RWPE1 (cell line): Measurements from ENCODE around the gene PCGF2.

ENCODE experiments used
- CTCF ChIA-PET: fragments of 350-600 bp; sonication (Branson Sonifier 250); formaldehyde crosslinking; extraction: SDS; loops from one replicate; lab custom pipeline; 2021; lab: Yijun Ruan, JAX
- POLR2A ChIA-PET: fragments of 400-600 bp; formaldehyde crosslinking; extraction: SDS; loops from one replicate; lab custom pipeline; 2020; ENCODE audit warnings: antibody characterized with exemption; ENCODE audit not compliant: low non-redundant PET; lab: Yijun Ruan, JAX
- DNase-seq: peaks from one replicate; pipeline ENCODE4 v3.0.0; 2012; ENCODE audit warnings: low spot score
- H3K27ac ChIP-seq: fragments of 450-650 bp; 2 replicates; pipeline ENCODE4 v1.5.1; 2017
- TF ChIP-seq, protein P1 (sequence below): fragments of 450-650 bp; conservative IDR thresholded peaks from 2 replicates; pipeline ENCODE4 v1.5.1; 2017; ENCODE audit warnings: low read depth, mild to moderate bottlenecking

The PCGF2 gene

DNA sequence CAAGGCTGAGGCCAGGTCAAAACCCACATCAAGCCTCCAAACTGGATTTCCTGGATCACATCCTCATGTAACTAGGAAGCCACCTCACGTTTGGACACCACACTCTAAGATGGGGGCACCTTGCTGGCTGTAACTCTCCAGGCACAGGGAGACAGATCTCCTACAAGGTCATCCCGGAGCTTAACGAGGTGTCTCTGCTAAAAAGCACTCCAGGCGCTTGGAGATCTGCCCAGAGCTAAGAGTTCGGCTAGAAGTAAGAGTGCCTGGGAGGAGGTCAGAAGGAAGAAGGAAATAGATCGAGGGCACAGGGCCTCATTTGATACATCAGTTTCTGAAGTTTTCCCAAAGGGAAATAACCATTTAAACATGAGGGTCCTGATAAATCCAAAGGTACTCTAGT is 20.3 kb upstream of the PCGF2 start:
- POLR2A ChIA-PET = no interaction called here

DNA sequence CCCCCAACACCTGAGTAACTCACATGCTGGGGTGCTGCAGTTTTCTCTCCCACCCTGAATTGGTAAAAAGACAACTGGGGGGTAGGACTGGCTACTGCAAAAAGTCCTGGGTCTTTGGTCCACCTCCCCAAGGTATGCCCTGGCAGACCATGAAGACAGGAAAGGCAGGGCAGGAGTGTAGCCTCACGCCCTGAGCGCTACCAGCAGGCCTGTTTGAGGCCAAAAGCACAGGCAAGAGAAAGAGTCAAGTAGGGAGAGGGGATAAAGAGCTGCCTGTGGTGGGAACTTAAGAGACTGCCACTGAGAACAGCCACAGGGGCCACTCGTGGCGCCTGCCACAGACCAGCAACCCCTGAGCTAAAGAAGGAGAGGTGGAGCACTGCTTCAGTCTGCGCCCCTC is 18.2 kb upstream of the PCGF2 start:
- ChIA-PET CTCF (interaction anchor here (0.6 kb wide), 1 partner anchor 16 kb away, joined by 3 read pairs; no protein-coding TSS in a partner anchor), POLR2A (no interaction called here)
- TF ChIP-seq, protein P1, sequence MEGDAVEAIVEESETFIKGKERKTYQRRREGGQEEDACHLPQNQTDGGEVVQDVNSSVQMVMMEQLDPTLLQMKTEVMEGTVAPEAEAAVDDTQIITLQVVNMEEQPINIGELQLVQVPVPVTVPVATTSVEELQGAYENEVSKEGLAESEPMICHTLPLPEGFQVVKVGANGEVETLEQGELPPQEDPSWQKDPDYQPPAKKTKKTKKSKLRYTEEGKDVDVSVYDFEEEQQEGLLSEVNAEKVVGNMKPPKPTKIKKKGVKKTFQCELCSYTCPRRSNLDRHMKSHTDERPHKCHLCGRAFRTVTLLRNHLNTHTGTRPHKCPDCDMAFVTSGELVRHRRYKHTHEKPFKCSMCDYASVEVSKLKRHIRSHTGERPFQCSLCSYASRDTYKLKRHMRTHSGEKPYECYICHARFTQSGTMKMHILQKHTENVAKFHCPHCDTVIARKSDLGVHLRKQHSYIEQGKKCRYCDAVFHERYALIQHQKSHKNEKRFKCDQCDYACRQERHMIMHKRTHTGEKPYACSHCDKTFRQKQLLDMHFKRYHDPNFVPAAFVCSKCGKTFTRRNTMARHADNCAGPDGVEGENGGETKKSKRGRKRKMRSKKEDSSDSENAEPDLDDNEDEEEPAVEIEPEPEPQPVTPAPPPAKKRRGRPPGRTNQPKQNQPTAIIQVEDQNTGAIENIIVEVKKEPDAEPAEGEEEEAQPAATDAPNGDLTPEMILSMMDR = no peak
- DNase-seq = no peak
- peak overlapping the region; percentile 28 for H3K27ac ChIP-seq

More for the DNA sequence above, 20.3 kb upstream of the PCGF2 start:
- no peak for DNase-seq
- CTCF ChIA-PET = no interaction called here
- TF ChIP-seq, protein P1 = no peak
- H3K27ac ChIP-seq = peak overlapping the region; percentile 38

DNA sequence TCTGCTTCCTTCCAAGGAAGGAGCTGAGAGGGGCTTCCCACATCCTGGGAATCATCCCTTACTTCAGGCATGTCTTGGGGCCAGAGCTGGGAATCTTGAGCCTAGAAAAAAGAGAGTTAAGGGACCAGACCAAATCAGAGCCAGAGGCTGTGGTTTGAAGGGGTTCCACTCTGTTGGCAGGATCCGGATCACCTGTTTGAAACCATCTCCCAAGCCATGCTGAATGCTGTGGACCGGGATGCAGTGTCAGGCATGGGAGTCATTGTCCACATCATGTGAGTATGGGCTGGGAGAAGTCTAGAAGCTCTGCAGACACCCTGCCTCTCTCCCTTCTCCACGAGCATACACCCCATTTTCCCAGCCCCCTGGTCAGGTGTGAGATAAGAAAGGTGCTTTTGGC is 14.1 kb upstream of the PCGF2 start:
- DNase-seq = no peak
- TF ChIP-seq, protein P1 = no peak
- POLR2A ChIA-PET = interaction anchor here (0.6 kb wide), 1 partner anchor 107 kb away, joined by 5 read pairs; no protein-coding TSS in a partner anchor
- CTCF ChIA-PET = no interaction called here
- peak overlapping the region; percentile 40 for H3K27ac ChIP-seq

DNA sequence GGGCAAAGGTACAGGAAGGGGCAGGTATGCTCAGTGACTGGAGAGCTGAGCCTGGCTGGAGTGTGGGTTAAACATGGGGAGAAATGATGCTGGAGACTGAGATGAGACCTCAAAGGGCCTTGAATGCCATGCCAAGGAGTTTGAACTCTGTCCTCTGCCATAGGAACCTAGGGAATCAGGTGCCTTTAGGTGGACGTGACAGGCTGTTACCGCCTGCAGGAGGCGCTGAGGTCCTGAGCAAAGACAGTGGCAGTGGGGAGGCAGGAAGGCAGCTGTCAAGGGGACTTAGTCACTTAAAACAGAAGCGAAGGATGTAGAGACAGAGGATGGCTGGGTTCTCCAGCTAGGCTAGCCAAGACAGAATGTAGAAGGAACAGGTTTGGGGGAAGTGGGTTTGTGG is 13.5 kb upstream of the PCGF2 start:
- ChIA-PET POLR2A (interaction anchor here (0.6 kb wide), 1 partner anchor 107 kb away, joined by 5 read pairs; no protein-coding TSS in a partner anchor), CTCF (interaction anchor here (0.6 kb wide), 1 partner anchor 76 kb away, joined by 3 read pairs; no protein-coding TSS in a partner anchor)
- DNase-seq = no peak
- TF ChIP-seq, protein P1 = no peak
- H3K27ac ChIP-seq = no peak overlapping the region

DNA sequence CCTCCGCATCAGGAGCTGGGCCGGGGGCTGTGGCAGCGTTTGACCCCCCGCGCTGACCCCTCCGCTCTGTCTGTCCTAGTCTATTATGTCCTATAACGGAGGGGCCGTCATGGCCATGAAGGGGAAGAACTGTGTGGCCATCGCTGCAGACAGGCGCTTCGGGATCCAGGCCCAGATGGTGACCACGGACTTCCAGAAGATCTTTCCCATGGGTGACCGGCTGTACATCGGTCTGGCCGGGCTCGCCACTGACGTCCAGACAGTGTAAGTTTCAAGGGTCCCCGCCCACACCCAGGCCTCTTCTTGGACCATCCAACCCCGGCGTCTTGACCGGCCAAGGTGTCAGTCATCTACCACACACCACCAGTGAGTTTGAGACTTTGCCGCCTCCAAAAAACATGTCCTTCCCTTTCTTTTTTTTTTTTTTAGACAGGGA is 5.0 kb upstream of the PCGF2 start:
- no peak for DNase-seq
- TF ChIP-seq, protein P1 = no peak
- ChIA-PET POLR2A (interaction anchor here (1.1 kb wide), 1 partner anchor 90 kb away, joined by 3 read pairs; no protein-coding TSS in a partner anchor), CTCF (no interaction called here)
- H3K27ac ChIP-seq = peak overlapping the region; percentile 89

DNA sequence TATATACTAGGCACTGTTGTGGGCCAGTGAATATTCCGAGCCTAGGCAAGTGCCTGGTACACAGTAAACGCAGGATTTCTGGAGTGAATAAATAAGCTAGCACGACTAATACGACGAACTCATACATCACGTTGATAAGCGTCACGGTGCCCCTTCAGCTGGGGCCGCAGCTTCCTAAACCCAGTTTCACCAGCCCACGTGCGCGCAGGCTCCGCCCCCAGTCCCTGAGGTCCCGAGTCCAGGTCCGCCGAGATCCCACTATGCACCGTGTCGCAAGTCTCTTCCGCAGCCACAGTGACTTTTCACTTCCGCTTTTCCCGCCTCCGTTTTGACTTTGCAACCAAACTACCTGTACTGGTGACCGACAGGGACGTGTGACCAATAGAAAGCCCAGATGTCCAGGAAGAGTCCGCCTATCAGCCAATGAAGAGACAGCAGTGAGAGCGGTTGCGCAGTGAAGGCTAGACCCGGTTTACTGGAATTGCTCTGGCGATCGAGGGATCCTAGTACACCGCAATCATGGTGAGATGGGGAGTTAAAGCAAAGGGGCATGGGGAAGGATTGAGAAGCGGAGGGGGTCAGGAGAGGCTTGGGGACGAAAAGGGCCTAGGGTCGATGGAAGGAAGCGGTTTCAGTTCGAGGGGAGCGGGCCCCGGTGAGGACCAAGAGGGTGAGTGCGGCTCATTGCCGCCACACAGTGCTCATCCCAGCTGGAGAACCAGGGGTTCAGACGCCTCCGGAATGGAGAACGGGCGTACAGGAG is 4.4 kb upstream of the PCGF2 start, which contains the start of gene PSMB3:
PSMB3 (plus strand) TSS at position 434 of the 763 bp plus-strand sequence; CDS start at position 520, 86 bp downstream.
- CTCF ChIA-PET = interaction anchor here (0.6 kb wide), 1 partner anchor 19 kb away, joined by 4 read pairs; no protein-coding TSS in a partner anchor
- peak within 1 kb of the TSS; percentile 89 for H3K27ac ChIP-seq
- POLR2A ChIA-PET = interaction anchor here (1.1 kb wide), 1 partner anchor 89 kb away, joined by 3 read pairs; no protein-coding TSS in a partner anchor

More for the DNA sequence above, 4.4 kb upstream of the PCGF2 start, which contains the start of gene PSMB3:
- DNase-seq = peak; percentile 99
- TF ChIP-seq, protein P1 = no peak
